ENCODE results near the gene SHBG. TPM values are rescaled to one million over a fixed set of nuclear protein-coding genes. Genes with fewer than 3 reads are reported as not detected.

The SHBG gene
- total and polyA plus RNA-seq, 10 of the 15 experiments (the other 5 are each of a cell fraction or from before 2014, with no cell fraction given): not detected

DNA sequence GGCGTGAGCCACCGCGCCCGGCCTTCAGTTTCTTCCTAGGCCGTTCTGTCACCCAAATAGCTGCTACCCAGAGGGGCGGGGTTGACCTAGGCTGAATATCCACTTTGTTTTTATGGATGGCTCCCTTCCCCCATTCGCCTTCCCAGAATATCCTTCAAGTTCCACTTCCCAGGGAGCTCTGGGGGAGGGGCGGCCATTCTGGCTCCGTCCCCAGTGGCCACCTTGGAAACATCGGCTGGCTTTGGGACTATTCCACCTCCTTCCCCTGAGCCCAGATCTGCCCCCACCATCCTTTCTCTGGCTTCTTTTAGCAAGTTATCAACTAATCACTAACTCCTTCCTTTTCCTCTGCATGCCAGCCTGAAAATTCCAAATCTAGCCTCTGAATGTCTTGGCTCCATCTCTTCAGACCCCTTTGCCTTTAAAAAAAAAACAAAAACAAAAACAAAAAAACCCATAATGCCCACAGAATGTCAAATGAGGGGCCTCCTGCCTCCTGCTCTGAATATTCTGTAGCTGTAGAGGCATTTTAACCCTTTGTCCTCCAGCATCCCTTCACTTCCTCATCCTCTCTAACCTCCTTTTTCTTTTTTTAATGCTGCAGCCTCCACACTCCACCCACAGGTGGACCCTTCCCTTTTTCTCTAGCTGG lies 27.1 kb downstream of the SHBG start (continued):
- TF ChIP-seq, protein P1, sequence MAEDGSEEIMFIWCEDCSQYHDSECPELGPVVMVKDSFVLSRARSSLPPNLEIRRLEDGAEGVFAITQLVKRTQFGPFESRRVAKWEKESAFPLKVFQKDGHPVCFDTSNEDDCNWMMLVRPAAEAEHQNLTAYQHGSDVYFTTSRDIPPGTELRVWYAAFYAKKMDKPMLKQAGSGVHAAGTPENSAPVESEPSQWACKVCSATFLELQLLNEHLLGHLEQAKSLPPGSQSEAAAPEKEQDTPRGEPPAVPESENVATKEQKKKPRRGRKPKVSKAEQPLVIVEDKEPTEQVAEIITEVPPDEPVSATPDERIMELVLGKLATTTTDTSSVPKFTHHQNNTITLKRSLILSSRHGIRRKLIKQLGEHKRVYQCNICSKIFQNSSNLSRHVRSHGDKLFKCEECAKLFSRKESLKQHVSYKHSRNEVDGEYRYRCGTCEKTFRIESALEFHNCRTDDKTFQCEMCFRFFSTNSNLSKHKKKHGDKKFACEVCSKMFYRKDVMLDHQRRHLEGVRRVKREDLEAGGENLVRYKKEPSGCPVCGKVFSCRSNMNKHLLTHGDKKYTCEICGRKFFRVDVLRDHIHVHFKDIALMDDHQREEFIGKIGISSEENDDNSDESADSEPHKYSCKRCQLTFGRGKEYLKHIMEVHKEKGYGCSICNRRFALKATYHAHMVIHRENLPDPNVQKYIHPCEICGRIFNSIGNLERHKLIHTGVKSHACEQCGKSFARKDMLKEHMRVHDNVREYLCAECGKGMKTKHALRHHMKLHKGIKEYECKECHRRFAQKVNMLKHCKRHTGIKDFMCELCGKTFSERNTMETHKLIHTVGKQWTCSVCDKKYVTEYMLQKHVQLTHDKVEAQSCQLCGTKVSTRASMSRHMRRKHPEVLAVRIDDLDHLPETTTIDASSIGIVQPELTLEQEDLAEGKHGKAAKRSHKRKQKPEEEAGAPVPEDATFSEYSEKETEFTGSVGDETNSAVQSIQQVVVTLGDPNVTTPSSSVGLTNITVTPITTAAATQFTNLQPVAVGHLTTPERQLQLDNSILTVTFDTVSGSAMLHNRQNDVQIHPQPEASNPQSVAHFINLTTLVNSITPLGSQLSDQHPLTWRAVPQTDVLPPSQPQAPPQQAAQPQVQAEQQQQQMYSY (CRISPR knock-in tag; IDR thresholded peaks at IDR 0.05): no peak
- TF ChIP-seq SIN3A (IDR thresholded peaks at IDR 0.05; ENCODE audit: low read depth, low read length) (no peak), SPI1 (IDR thresholded peaks at IDR 0.05; ENCODE audit: borderline replicate concordance, insufficient read depth, low read depth, low read length) (no peak), CBX3 (IDR thresholded peaks at IDR 0.05; ENCODE audit: borderline replicate concordance, low read depth) (no peak), POLR2AphosphoS5 (IDR thresholded peaks at IDR 0.05; ENCODE audit: low read length) (no peak), NBN (IDR thresholded peaks at IDR 0.05) (no peak), RAD21 (IDR thresholded peaks at IDR 0.05; ENCODE audit: insufficient read depth, low read depth, low read length) (no peak), YY1 (IDR thresholded peaks at IDR 0.05; ENCODE audit: low read depth, low read length) (no peak)
- TF ChIP-seq, protein P2, sequence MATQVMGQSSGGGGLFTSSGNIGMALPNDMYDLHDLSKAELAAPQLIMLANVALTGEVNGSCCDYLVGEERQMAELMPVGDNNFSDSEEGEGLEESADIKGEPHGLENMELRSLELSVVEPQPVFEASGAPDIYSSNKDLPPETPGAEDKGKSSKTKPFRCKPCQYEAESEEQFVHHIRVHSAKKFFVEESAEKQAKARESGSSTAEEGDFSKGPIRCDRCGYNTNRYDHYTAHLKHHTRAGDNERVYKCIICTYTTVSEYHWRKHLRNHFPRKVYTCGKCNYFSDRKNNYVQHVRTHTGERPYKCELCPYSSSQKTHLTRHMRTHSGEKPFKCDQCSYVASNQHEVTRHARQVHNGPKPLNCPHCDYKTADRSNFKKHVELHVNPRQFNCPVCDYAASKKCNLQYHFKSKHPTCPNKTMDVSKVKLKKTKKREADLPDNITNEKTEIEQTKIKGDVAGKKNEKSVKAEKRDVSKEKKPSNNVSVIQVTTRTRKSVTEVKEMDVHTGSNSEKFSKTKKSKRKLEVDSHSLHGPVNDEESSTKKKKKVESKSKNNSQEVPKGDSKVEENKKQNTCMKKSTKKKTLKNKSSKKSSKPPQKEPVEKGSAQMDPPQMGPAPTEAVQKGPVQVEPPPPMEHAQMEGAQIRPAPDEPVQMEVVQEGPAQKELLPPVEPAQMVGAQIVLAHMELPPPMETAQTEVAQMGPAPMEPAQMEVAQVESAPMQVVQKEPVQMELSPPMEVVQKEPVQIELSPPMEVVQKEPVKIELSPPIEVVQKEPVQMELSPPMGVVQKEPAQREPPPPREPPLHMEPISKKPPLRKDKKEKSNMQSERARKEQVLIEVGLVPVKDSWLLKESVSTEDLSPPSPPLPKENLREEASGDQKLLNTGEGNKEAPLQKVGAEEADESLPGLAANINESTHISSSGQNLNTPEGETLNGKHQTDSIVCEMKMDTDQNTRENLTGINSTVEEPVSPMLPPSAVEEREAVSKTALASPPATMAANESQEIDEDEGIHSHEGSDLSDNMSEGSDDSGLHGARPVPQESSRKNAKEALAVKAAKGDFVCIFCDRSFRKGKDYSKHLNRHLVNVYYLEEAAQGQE (IDR thresholded peaks at IDR 0.05; ENCODE audit: low read depth, low read length): no peak
